PFSK-1 (cell line): ENCODE results near the gene POLE.

Experiments
- FOXP2 ChIP-seq: optimal IDR thresholded peaks from 2 replicates; pipeline ENCODE3; 2011; ENCODE audit warnings: borderline replicate concordance, control low read depth, inconsistent platforms; ENCODE audit not compliant: insufficient read depth; ENCODE audit errors: extremely low read length, extremely low read depth
- POLR2AphosphoS5 ChIP-seq: IDR thresholded peaks from 2 replicates; pipeline ENCODE4 v1.6.1; 2012; ENCODE audit warnings: low read depth, mild to moderate bottlenecking, control low read depth, low read length, moderate library complexity
- REST ChIP-seq, 2 experiments: IDR thresholded peaks; 2 replicates each; pipeline versions ENCODE4 v1.6.1 to v1.8.0; 2011 to 2012; ENCODE audit warnings: low read depth in 2 of 2, low read length in 2 of 2, control low read depth in 1 of 2, inconsistent platforms in 1 of 2, mild to moderate bottlenecking in 1 of 2, moderate library complexity in 1 of 2; ENCODE audit not compliant: insufficient read depth in 1 of 2
- SIN3A ChIP-seq: IDR thresholded peaks from 2 replicates; pipeline ENCODE4 v1.6.1; 2012; ENCODE audit warnings: mild to moderate bottlenecking, low read length, moderate library complexity, borderline replicate concordance; ENCODE audit not compliant: insufficient read depth
- TAF1 ChIP-seq: IDR thresholded peaks from 2 replicates; pipeline ENCODE4 v1.6.1; 2012; ENCODE audit warnings: low read length, control low read depth, borderline replicate concordance; ENCODE audit not compliant: insufficient read depth

The POLE gene

GRCh38 chr12:132578118-132578517 lies 109.0 kb downstream of the POLE start:
- TF ChIP-seq POLR2AphosphoS5 (peak; percentile 38; the same call in 1 of the 2 replicates), FOXP2 (no peak), SIN3A (no peak), REST (IDR thresholded peaks at IDR 0.05; ENCODE audit: insufficient read depth in 1 of 2, low read depth in 2 of 2, low read length in 2 of 2) (no peak), TAF1 (no peak)

GRCh38 chr12:132577191-132577920 lies 109.8 kb downstream of the POLE start:
- TF ChIP-seq SIN3A (no peak), TAF1 (no peak), FOXP2 (no peak), POLR2AphosphoS5 (no peak), REST (IDR thresholded peaks at IDR 0.05; ENCODE audit: insufficient read depth in 1 of 2, low read depth in 2 of 2, low read length in 2 of 2) (no peak)

GRCh38 chr12:132576701-132577100 lies 110.4 kb downstream of the POLE start:
- TF ChIP-seq TAF1 (no peak), FOXP2 (no peak), POLR2AphosphoS5 (no peak), SIN3A (no peak), REST (IDR thresholded peaks at IDR 0.05; ENCODE audit: insufficient read depth in 1 of 2, low read depth in 2 of 2, low read length in 2 of 2) (no peak)

- TF ChIP-seq POLR2AphosphoS5 (no peak), SIN3A (no peak), TAF1 (no peak), REST (IDR thresholded peaks at IDR 0.05; ENCODE audit: insufficient read depth in 1 of 2, low read depth in 2 of 2, low read length in 2 of 2) (no peak), FOXP2 (no peak)
Measured at GRCh38 chr12:132575661-132576060, 111.5 kb downstream of the POLE start.
